HL-60 (cell line): ENCODE measurements around the gene CYP4V2.

Source experiments
- DNase-seq, 2 experiments: peaks; one replicate each; pipeline ENCODE4 v3.0.0-alpha.2; 2010 to 2020; ENCODE audit warnings: low read depth in 1 of 2, low spot score in 1 of 2
- H3K27ac ChIP-seq: fragments of 250-450 bp; sonication (Bioruptor Pico); replicated peaks from 2 replicates; pipeline ENCODE4 v1.5.1; 2020; ENCODE audit warnings: mild to moderate bottlenecking, moderate library complexity
- H3K27me3 ChIP-seq: fragments of 250-450 bp; sonication (Bioruptor Pico); 2 replicates; pipeline ENCODE4 v1.5.1; 2021; ENCODE audit warnings: mild to moderate bottlenecking, moderate library complexity; ENCODE audit not compliant: insufficient read depth, poor library complexity, severe bottlenecking
- H3K4me3 ChIP-seq: replicated peaks from 2 replicates; pipeline ENCODE4 v1.5.1; 2011; ENCODE audit warnings: mild to moderate bottlenecking, control low read depth, low read length; ENCODE audit not compliant: insufficient read depth
- CTCF ChIP-seq: IDR thresholded peaks from one replicate; pipeline ENCODE4 v1.5.1; 2011; ENCODE audit warnings: low read length, control low read depth, inconsistent platforms; ENCODE audit not compliant: insufficient read depth
- GABPA ChIP-seq: IDR thresholded peaks from 2 replicates; pipeline ENCODE4 v1.6.1; 2012; ENCODE audit warnings: low read depth
- POLR2AphosphoS5 ChIP-seq: IDR thresholded peaks from 2 replicates; pipeline ENCODE4 v1.6.1; 2012; ENCODE audit warnings: low read depth
- REST ChIP-seq: IDR thresholded peaks from 2 replicates; pipeline ENCODE4 v1.6.1; 2012; ENCODE audit warnings: low read depth; ENCODE audit not compliant: insufficient replicate concordance
- SPI1 ChIP-seq: IDR thresholded peaks from 2 replicates; pipeline ENCODE4 v1.6.1; 2012; ENCODE audit warnings: low read depth, mild to moderate bottlenecking, borderline replicate concordance

Gene CYP4V2

GRCh38 chr4:186169945-186170802, 21.2 kb upstream of the CYP4V2 start:
- DNase-seq: no peak
- no peak for TF ChIP-seq CTCF
- no peak overlapping the region for H3K27ac ChIP-seq
- no peak overlapping the region for H3K4me3 ChIP-seq
- H3K27me3 ChIP-seq: no peaks in the 10 kb centered on the region

- no peak for TF ChIP-seq POLR2AphosphoS5
- no peak for TF ChIP-seq GABPA
- no peak for TF ChIP-seq REST
- TF ChIP-seq CTCF: no peak
- no peak for TF ChIP-seq SPI1
- H3K4me3 ChIP-seq: no peak overlapping the region
- no peaks in the 10 kb centered on the region for H3K27me3 ChIP-seq
- no peak overlapping the region for H3K27ac ChIP-seq
- DNase-seq: no peak
Measured at GRCh38 chr4:186170966-186171365, 20.4 kb upstream of the CYP4V2 start.

GRCh38 chr4:186172546-186172945, 18.8 kb upstream of the CYP4V2 start:
- TF ChIP-seq REST: no peak
- no peak for TF ChIP-seq GABPA
- TF ChIP-seq POLR2AphosphoS5: no peak
- no peak for TF ChIP-seq CTCF
- no peak for TF ChIP-seq SPI1
- Histone ChIP-seq H3K4me3 (no peak overlapping the region), H3K27ac (no peak overlapping the region), H3K27me3 (no peaks in the 10 kb centered on the region)
- DNase-seq: no peak

GRCh38 chr4:186188107-186188506, 3.3 kb upstream of the CYP4V2 start:
- TF ChIP-seq CTCF (no peak), POLR2AphosphoS5 (no peak), REST (no peak), SPI1 (no peak), GABPA (no peak)
- Histone ChIP-seq H3K27ac (no peak overlapping the region), H3K27me3 (peaks cover 3% of the 10 kb centered on the region), H3K4me3 (no peak overlapping the region)
- DNase-seq: no peak
